ENCODE data around the gene GMPPA.
A peak's percentile ranks its signal among the peaks of the same experiment; 100 is the strongest.

Gene GMPPA

GRCh38 chr2:219489315-219489714 lies 9.4 kb upstream of the GMPPA start:
- Histone ChIP-seq H3K4me3 (ENCODE audit: low read depth, low read length) (no peak overlapping the region), H3K4me1 (ENCODE audit: control insufficient read depth, insufficient read depth, low read length, unreplicated experiment) (no peaks in the 10 kb centered on the region), H3K27me3 (ENCODE audit: insufficient read depth, low read length) (no peaks in the 10 kb centered on the region)

GRCh38 chr2:219490186-219490585 lies 8.5 kb upstream of the GMPPA start:
- no peak overlapping the region for H2AFZ ChIP-seq (ENCODE audit: low read length, unreplicated experiment)
- no peak overlapping the region for H3K27ac ChIP-seq (ENCODE audit: low read depth, low read length)
- H3K4me3 ChIP-seq (ENCODE audit: low read depth, low read length): no peak overlapping the region
- no peaks in the 10 kb centered on the region for H3K36me3 ChIP-seq (ENCODE audit: insufficient read depth, low read length)
- H3K27me3 ChIP-seq (ENCODE audit: insufficient read depth, low read length): no peaks in the 10 kb centered on the region
- H3K79me2 ChIP-seq (ENCODE audit: control insufficient read depth, insufficient read depth, low read length, unreplicated experiment): no peaks in the 10 kb centered on the region
- no peaks in the 10 kb centered on the region for H3K4me1 ChIP-seq (ENCODE audit: control insufficient read depth, insufficient read depth, low read length, unreplicated experiment)

More at GRCh38 chr2:219489315-219489714, 9.4 kb upstream of the GMPPA start:
- H2AFZ ChIP-seq (ENCODE audit: low read length, unreplicated experiment): no peak overlapping the region
- no peaks in the 10 kb centered on the region for H3K79me2 ChIP-seq (ENCODE audit: control insufficient read depth, insufficient read depth, low read length, unreplicated experiment)
- no peaks in the 10 kb centered on the region for H3K36me3 ChIP-seq (ENCODE audit: insufficient read depth, low read length)
- no peak overlapping the region for H3K27ac ChIP-seq (ENCODE audit: low read depth, low read length)

GRCh38 chr2:219490600-219491130 lies 8.0 kb upstream of the GMPPA start:
- no peak overlapping the region for H3K27ac ChIP-seq (ENCODE audit: low read depth, low read length)
- H3K36me3 ChIP-seq (ENCODE audit: insufficient read depth, low read length): no peaks in the 10 kb centered on the region
- no peak overlapping the region for H3K4me3 ChIP-seq (ENCODE audit: low read depth, low read length)
- peaks cover 2% of the 10 kb centered on the region for H3K4me1 ChIP-seq (ENCODE audit: control insufficient read depth, insufficient read depth, low read length, unreplicated experiment)
- H2AFZ ChIP-seq (ENCODE audit: low read length, unreplicated experiment): no peak overlapping the region
- H3K79me2 ChIP-seq (ENCODE audit: control insufficient read depth, insufficient read depth, low read length, unreplicated experiment): no peaks in the 10 kb centered on the region
- H3K27me3 ChIP-seq (ENCODE audit: insufficient read depth, low read length): no peaks in the 10 kb centered on the region

GRCh38 chr2:219491278-219491963 lies 7.3 kb upstream of the GMPPA start:
- Histone ChIP-seq H3K36me3 (ENCODE audit: insufficient read depth, low read length) (no peaks in the 10 kb centered on the region), H3K4me1 (ENCODE audit: control insufficient read depth, insufficient read depth, low read length, unreplicated experiment) (peaks cover 5% of the 10 kb centered on the region), H3K27ac (ENCODE audit: low read depth, low read length) (no peak overlapping the region), H3K27me3 (ENCODE audit: insufficient read depth, low read length) (no peaks in the 10 kb centered on the region), H3K4me3 (ENCODE audit: low read depth, low read length) (no peak overlapping the region), H3K79me2 (ENCODE audit: control insufficient read depth, insufficient read depth, low read length, unreplicated experiment) (no peaks in the 10 kb centered on the region), H2AFZ (ENCODE audit: low read length, unreplicated experiment) (no peak overlapping the region)

GRCh38 chr2:219492575-219492974 lies 6.1 kb upstream of the GMPPA start:
- peaks cover 10% of the 10 kb centered on the region for H3K4me1 ChIP-seq (ENCODE audit: control insufficient read depth, insufficient read depth, low read length, unreplicated experiment)
- H3K27me3 ChIP-seq (ENCODE audit: insufficient read depth, low read length): no peaks in the 10 kb centered on the region

GRCh38 chr2:219493086-219493485 lies 5.6 kb upstream of the GMPPA start:
- Histone ChIP-seq H3K27me3 (ENCODE audit: insufficient read depth, low read length) (no peaks in the 10 kb centered on the region), H3K4me3 (ENCODE audit: low read depth, low read length) (no peak overlapping the region), H2AFZ (ENCODE audit: low read length, unreplicated experiment) (no peak overlapping the region), H3K4me1 (ENCODE audit: control insufficient read depth, insufficient read depth, low read length, unreplicated experiment) (peaks cover 10% of the 10 kb centered on the region), H3K27ac (ENCODE audit: low read depth, low read length) (no peak overlapping the region), H3K36me3 (ENCODE audit: insufficient read depth, low read length) (no peaks in the 10 kb centered on the region), H3K79me2 (ENCODE audit: control insufficient read depth, insufficient read depth, low read length, unreplicated experiment) (no peaks in the 10 kb centered on the region)

More at GRCh38 chr2:219492575-219492974, 6.1 kb upstream of the GMPPA start:
- H3K79me2 ChIP-seq (ENCODE audit: control insufficient read depth, insufficient read depth, low read length, unreplicated experiment): no peaks in the 10 kb centered on the region
- no peak overlapping the region for H2AFZ ChIP-seq (ENCODE audit: low read length, unreplicated experiment)
- H3K36me3 ChIP-seq (ENCODE audit: insufficient read depth, low read length): no peaks in the 10 kb centered on the region
- no peak overlapping the region for H3K27ac ChIP-seq (ENCODE audit: low read depth, low read length)
- H3K4me3 ChIP-seq (ENCODE audit: low read depth, low read length): no peak overlapping the region

- Histone ChIP-seq H2AFZ (ENCODE audit: low read length, unreplicated experiment) (no peak overlapping the region), H3K27ac (ENCODE audit: low read depth, low read length) (no peak overlapping the region), H3K4me1 (ENCODE audit: control insufficient read depth, insufficient read depth, low read length, unreplicated experiment) (peaks cover 17% of the 10 kb centered on the region), H3K79me2 (ENCODE audit: control insufficient read depth, insufficient read depth, low read length, unreplicated experiment) (peaks cover 11% of the 10 kb centered on the region), H3K36me3 (ENCODE audit: insufficient read depth, low read length) (no peaks in the 10 kb centered on the region), H3K27me3 (ENCODE audit: insufficient read depth, low read length) (no peaks in the 10 kb centered on the region), H3K4me3 (ENCODE audit: low read depth, low read length) (no peak overlapping the region)
Measured at GRCh38 chr2:219494952-219495530, 3.6 kb upstream of the GMPPA start.

- Histone ChIP-seq H3K36me3 (ENCODE audit: insufficient read depth, low read length) (no peaks in the 10 kb centered on the region), H3K4me3 (ENCODE audit: low read depth, low read length) (no peak overlapping the region), H3K4me1 (ENCODE audit: control insufficient read depth, insufficient read depth, low read length, unreplicated experiment) (peaks cover 22% of the 10 kb centered on the region), H2AFZ (ENCODE audit: low read length, unreplicated experiment) (no peak overlapping the region), H3K27me3 (ENCODE audit: insufficient read depth, low read length) (no peaks in the 10 kb centered on the region), H3K79me2 (ENCODE audit: control insufficient read depth, insufficient read depth, low read length, unreplicated experiment) (peaks cover 14% of the 10 kb centered on the region), H3K27ac (ENCODE audit: low read depth, low read length) (no peak overlapping the region)
Measured at GRCh38 chr2:219495531-219496122, 3.1 kb upstream of the GMPPA start.

GRCh38 chr2:219496247-219496824 lies 2.4 kb upstream of the GMPPA start:
- Histone ChIP-seq H3K27ac (ENCODE audit: low read depth, low read length) (no peak overlapping the region), H3K4me1 (ENCODE audit: control insufficient read depth, insufficient read depth, low read length, unreplicated experiment) (peaks cover 24% of the 10 kb centered on the region), H3K79me2 (ENCODE audit: control insufficient read depth, insufficient read depth, low read length, unreplicated experiment) (peaks cover 14% of the 10 kb centered on the region), H3K27me3 (ENCODE audit: insufficient read depth, low read length) (no peaks in the 10 kb centered on the region), H3K4me3 (ENCODE audit: low read depth, low read length) (no peak overlapping the region), H3K36me3 (ENCODE audit: insufficient read depth, low read length) (no peaks in the 10 kb centered on the region), H2AFZ (ENCODE audit: low read length, unreplicated experiment) (no peak overlapping the region)

- Histone ChIP-seq H3K27ac (ENCODE audit: low read depth, low read length) (no peak overlapping the region), H3K4me1 (ENCODE audit: control insufficient read depth, insufficient read depth, low read length, unreplicated experiment) (peaks cover 24% of the 10 kb centered on the region), H3K27me3 (ENCODE audit: insufficient read depth, low read length) (no peaks in the 10 kb centered on the region), H3K4me3 (ENCODE audit: low read depth, low read length) (peak overlapping the region; percentile 89), H3K36me3 (ENCODE audit: insufficient read depth, low read length) (no peaks in the 10 kb centered on the region), H3K79me2 (ENCODE audit: control insufficient read depth, insufficient read depth, low read length, unreplicated experiment) (peaks cover 14% of the 10 kb centered on the region), H2AFZ (ENCODE audit: low read length, unreplicated experiment) (no peak overlapping the region)
Measured at GRCh38 chr2:219496825-219497494, 1.7 kb upstream of the GMPPA start.
